HepG2 (cell line): ENCODE measurements around the gene EXOSC9. TPM values are rescaled to one million over a fixed set of nuclear protein-coding genes. Genes with fewer than 3 reads are reported as not detected.

ENCODE experiments used
- ATAC-seq: fragments of 200-7000 bp; cut with Tn5 transposase; 3 replicates; pipeline ENCODE4 v1.9.1; 2020; ENCODE audit warnings: mild to moderate bottlenecking, moderate library complexity
- BruUV-seq: library from RNA; stranded (reverse); fragments of 400-500 nt; replicated peaks from 2 replicates; lab custom pipeline; 2021; lab: Mats Ljungman, UMichigan
- CTCF ChIA-PET: fragments of 300-600 bp; formaldehyde crosslinking; extraction: SDS; loops from one replicate; lab custom pipeline; 2021; ENCODE audit warnings: low total read pairs, inconsistent platforms, low intra/inter-chr PET ratio; lab: Yijun Ruan, JAX
- POLR2A ChIA-PET: fragments of 350-600 bp; sonication (Branson Sonifier 250); formaldehyde crosslinking; loops from one replicate; lab custom pipeline; 2020; ENCODE audit warnings: antibody characterized with exemption, inconsistent platforms; lab: Yijun Ruan, JAX
- DNase-seq: peaks from one replicate; pipeline ENCODE4 v3.0.0-alpha.2; 2015; ENCODE audit warnings: low spot score
- FAIRE-seq: peaks from 3 replicates; lab custom pipeline; 2011; peaks lifted over from hg19 to GRCh38; lab: Jason Lieb, UNC
- H2AFZ ChIP-seq: one replicate; pipeline ENCODE4 v1.6.1; 2011; ENCODE audit warnings: low read length, inconsistent platforms
- H3K27ac ChIP-seq: fragments of 300-600 bp; 3 replicates; pipeline ENCODE4 v1.8.0; 2011; ENCODE audit warnings: mixed run types, mild to moderate bottlenecking, mixed read lengths, low read length, inconsistent platforms; ENCODE audit not compliant: insufficient read depth; ENCODE audit errors: extremely low read length
- H3K27me3 ChIP-seq, 2 experiments: fragments of 200-600 bp in 1 of 2; 2 replicates in 1 of 2; 3 replicates in 1 of 2; pipeline versions ENCODE4 v1.6.0 to v1.8.0; 2011; ENCODE audit warnings: low read length in 2 of 2, mild to moderate bottlenecking in 2 of 2, moderate library complexity in 2 of 2, inconsistent platforms in 1 of 2; ENCODE audit not compliant: insufficient read depth in 2 of 2, control insufficient read depth in 1 of 2
- H3K36me3 ChIP-seq, 2 experiments: fragments of 200-600 bp in 1 of 2; replicated peaks in 1 of 2; 2 replicates in 1 of 2; 3 replicates in 1 of 2; pipeline versions ENCODE4 v1.5.1 to v1.8.0; 2011; ENCODE audit warnings: low read length in 2 of 2, inconsistent platforms in 1 of 2; ENCODE audit not compliant: insufficient read depth in 2 of 2, control insufficient read depth in 1 of 2
- H3K4me1 ChIP-seq: 2 replicates; pipeline ENCODE4 v1.5.1; 2012; ENCODE audit warnings: low read length, inconsistent platforms; ENCODE audit not compliant: insufficient read depth
- H3K4me2 ChIP-seq: 2 replicates; pipeline ENCODE4 v1.6.0; 2011; ENCODE audit warnings: low read depth, low read length, inconsistent platforms
- H3K4me3 ChIP-seq, 3 experiments: fragments of 200-600 bp in 1 of 3; sonication (generic), shearing (Covaris generic) in 1 of 3; replicated peaks in 1 of 3; 2 replicates each; pipeline ENCODE4 v1.5.1; 2011 to 2016; ENCODE audit warnings: low read length in 3 of 3, inconsistent platforms in 2 of 3, low read depth in 2 of 3, mild to moderate bottlenecking in 2 of 3, control low read depth in 1 of 3, mixed read lengths in 1 of 3; ENCODE audit not compliant: insufficient read depth in 1 of 3
- H3K79me2 ChIP-seq: one replicate; pipeline ENCODE4 v1.6.1; 2011; ENCODE audit warnings: low read length, inconsistent platforms; ENCODE audit not compliant: insufficient read depth
- H3K9ac ChIP-seq: 2 replicates; pipeline ENCODE4 v1.6.0; 2011; ENCODE audit warnings: mild to moderate bottlenecking, low read depth, low read length, inconsistent platforms; ENCODE audit not compliant: insufficient read depth
- H3K9me3 ChIP-seq: 2 replicates; pipeline ENCODE4 v1.5.1; 2012; ENCODE audit warnings: mild to moderate bottlenecking, low read length
- H4K20me1 ChIP-seq: 2 replicates; pipeline ENCODE4 v1.6.0; 2011; ENCODE audit warnings: inconsistent platforms, mild to moderate bottlenecking, low read length, moderate library complexity; ENCODE audit not compliant: insufficient read depth
- ATAD3A ChIP-seq: sonication (generic); formaldehyde crosslinking; IDR thresholded peaks from 2 replicates; pipeline ENCODE4 v1.4.0; 2020; ENCODE audit warnings: missing genetic modification reagents
- CCAR2 ChIP-seq: fragments of 200-400 bp; formaldehyde crosslinking; optimal IDR thresholded peaks from 2 replicates; pipeline ENCODE3; 2018; ENCODE audit warnings: low read depth, mild to moderate bottlenecking, low read length, moderate library complexity
- DNMT1 ChIP-seq: sonication (generic); formaldehyde crosslinking; IDR thresholded peaks from 2 replicates; pipeline ENCODE4 v1.5.1; 2020; ENCODE audit warnings: mild to moderate bottlenecking, missing genetic modification reagents
- EHMT2 ChIP-seq: fragments of 200-600 bp; sonication (generic); IDR thresholded peaks from 2 replicates; pipeline ENCODE4 v1.7.0; 2017; ENCODE audit warnings: antibody characterized with exemption, low read depth, low read length, borderline replicate concordance
- KDM2A ChIP-seq: sonication (generic); formaldehyde crosslinking; IDR thresholded peaks from 2 replicates; pipeline ENCODE4 v1.4.0; 2020; ENCODE audit warnings: low read depth, missing genetic modification reagents, borderline replicate concordance
- MAFK ChIP-seq, 2 experiments: IDR thresholded peaks in 1 of 2; conservative IDR thresholded peaks in 1 of 2; 2 replicates each; pipeline ENCODE4 v1.6.1; 2011; ENCODE audit warnings: improper control_type of control experiment in 2 of 2, low read length in 2 of 2
- MIXL1 ChIP-seq: IDR thresholded peaks from 2 replicates; pipeline ENCODE4 v1.6.1; 2016
- NR1H2 ChIP-seq: sonication (generic); formaldehyde crosslinking; IDR thresholded peaks from 2 replicates; pipeline ENCODE4 v1.8.1; 2022; ENCODE audit warnings: low read depth, missing genetic modification reagents, borderline replicate concordance
- NR3C1 ChIP-seq: sonication (generic); formaldehyde crosslinking; IDR thresholded peaks from 2 replicates; pipeline ENCODE4 v1.4.0; 2020; ENCODE audit warnings: missing genetic modification reagents
- ONECUT2 ChIP-seq: sonication (generic); formaldehyde crosslinking; IDR thresholded peaks from 2 replicates; pipeline ENCODE4 v1.4.0; 2020; ENCODE audit warnings: missing genetic modification reagents
- PHF21A ChIP-seq: sonication (generic); formaldehyde crosslinking; IDR thresholded peaks from 2 replicates; pipeline ENCODE4 v1.5.0; 2020; ENCODE audit warnings: mild to moderate bottlenecking, missing genetic modification reagents
- POLR2AphosphoS5 ChIP-seq: IDR thresholded peaks from 2 replicates; pipeline ENCODE4 v1.6.1; 2012; ENCODE audit warnings: low read depth, low read length
- RNF2 ChIP-seq: fragments of 450-650 bp; conservative IDR thresholded peaks from 2 replicates; pipeline ENCODE4 v1.6.1; 2016; ENCODE audit warnings: low read depth
- SAP130 ChIP-seq: IDR thresholded peaks from 2 replicates; pipeline ENCODE4 v1.6.1; 2016; ENCODE audit warnings: low read depth
- SMYD3 ChIP-seq: sonication (generic); formaldehyde crosslinking; IDR thresholded peaks from 2 replicates; pipeline ENCODE4 v1.8.1; 2023; ENCODE audit warnings: mild to moderate bottlenecking, missing genetic modification reagents
- ZNF20 ChIP-seq: sonication (generic); formaldehyde crosslinking; IDR thresholded peaks from 2 replicates; pipeline ENCODE4 v1.4.0; 2020; ENCODE audit warnings: mild to moderate bottlenecking, moderate library complexity, missing genetic modification reagents
- ZNF234 ChIP-seq: sonication (generic); formaldehyde crosslinking; conservative IDR thresholded peaks from 2 replicates; pipeline ENCODE4 v1.5.1; 2020; ENCODE audit warnings: mild to moderate bottlenecking, missing genetic modification reagents
- ZNF484 ChIP-seq: sonication (generic); formaldehyde crosslinking; IDR thresholded peaks from 2 replicates; pipeline ENCODE4 v1.5.1; 2020; ENCODE audit warnings: mild to moderate bottlenecking, low read depth, missing genetic modification reagents, borderline replicate concordance
- ZNF577 ChIP-seq: sonication (generic); formaldehyde crosslinking; IDR thresholded peaks from 2 replicates; pipeline ENCODE4 v1.4.0; 2020; ENCODE audit warnings: mild to moderate bottlenecking, low read depth, missing genetic modification reagents, borderline replicate concordance
- ZNF615 ChIP-seq: sonication (generic); formaldehyde crosslinking; IDR thresholded peaks from 2 replicates; pipeline ENCODE4 v1.5.0; 2020; ENCODE audit warnings: mild to moderate bottlenecking, missing genetic modification reagents, borderline replicate concordance
- ZNF850 ChIP-seq: sonication (generic); formaldehyde crosslinking; conservative IDR thresholded peaks from 2 replicates; pipeline ENCODE4 v1.9.0; 2021; ENCODE audit warnings: mild to moderate bottlenecking, missing genetic modification reagents
- WGBS: methylation state at CpG from one replicate; pipeline ENCODE4 v1.1.6; 2017; ENCODE audit warnings: low lambda C conversion rate; 5-methylcytosine and 5-hydroxymethylcytosine counted together
- in situ Hi-C: cut with HindIII; loops from 2 replicates; pipeline ENCODE4 v1.10.0; 2017; ENCODE audit warnings: low pct_unique_long_range_greater_than_20kb; ENCODE audit not compliant: extremely low pct_ligation_motif_present
- intact Hi-C: fragments of 100-400 bp; cut with micrococcal nuclease; formaldehyde crosslinking; loops from one replicate; pipeline ENCODE4 v1.10.0; 2022; ENCODE audit not compliant: unreplicated experiment
- polyA plus RNA-seq, 8 experiments: library from polyadenylated mRNA; depleted of rRNA in 3 of 8; stranded (reverse) in 7 of 8; unstranded in 1 of 8; fragments of >200 nt; fragmentation: Illumina TruSeq in 4 of 8; extraction: Trizol in 4 of 8; gene quantifications; 2 replicates each; pipeline versions ENCODE4 v1.2.1 to v1.2.3, GENCODE V29; 2011 to 2016; ENCODE audit warnings: low read depth in 4 of 8, missing spikeins in 1 of 8, mixed read lengths in 1 of 8; ENCODE audit not compliant: insufficient read depth in 1 of 8
- total RNA-seq, 5 experiments: library from RNA; depleted of rRNA; stranded (reverse); fragments of >200 nt; fragmentation: Illumina TruSeq; extraction: Trizol; gene quantifications; 2 replicates each; pipeline ENCODE4 v1.2.3, GENCODE V29; 2016; ENCODE audit warnings: low read depth in 1 of 5
- TF ChIP-seq, protein P1 (sequence below): IDR thresholded peaks from 2 replicates; pipeline ENCODE4 v1.6.1; 2016; ENCODE audit warnings: low read depth, missing genetic modification reagents, missing compliant biosample characterization

Gene EXOSC9
- total and polyA plus RNA-seq, 2 of the 13 experiments (the other 11 are each of a cell fraction or from before 2014, with no cell fraction given), result 26.0 to 48.0 TPM

DNA sequence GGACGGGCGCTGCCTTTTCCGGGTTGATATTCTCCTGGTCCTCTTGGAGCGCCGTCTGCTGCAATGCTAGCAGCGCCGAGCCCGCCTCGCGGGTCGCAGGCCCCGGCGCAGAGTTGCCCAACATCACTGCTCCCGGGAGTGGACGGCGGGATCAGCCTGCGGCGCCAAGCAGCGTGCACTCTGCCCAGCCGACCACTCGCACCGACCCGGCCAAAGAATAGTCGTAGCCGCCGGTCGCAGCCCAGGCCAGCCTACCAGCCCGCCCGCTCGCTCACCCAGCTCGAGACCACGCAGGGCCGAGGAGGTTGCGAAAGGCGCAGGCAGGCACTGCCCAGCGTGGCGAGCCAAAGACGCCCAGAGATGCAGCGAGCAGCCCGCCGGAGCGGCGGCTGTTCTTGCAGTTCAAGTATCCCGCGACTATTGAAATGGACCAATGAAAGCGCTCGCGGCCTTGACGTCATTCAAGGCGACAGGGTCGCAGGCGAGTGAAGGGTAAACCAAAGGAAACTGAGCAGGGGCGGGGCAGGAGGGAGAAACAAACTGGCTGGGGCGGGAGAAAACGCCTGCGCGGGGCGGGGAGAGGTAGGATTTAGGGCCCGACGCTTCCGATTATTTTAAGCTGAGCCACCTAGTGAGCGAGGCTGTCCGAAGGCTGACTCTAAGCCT lies 22.5 kb downstream of the EXOSC9 start, which contains the start of gene CCNA2:
Gene CCNA2 (minus strand): TSS at position 379 of the 666 bp plus-strand sequence. CDS start 255 bp downstream, at position 124.
- FAIRE-seq (peak; percentile 60), ATAC-seq (peak; percentile 92), DNase-seq (peak; percentile 95)
- Histone ChIP-seq H3K4me3 (peak within 1 kb of the TSS; percentile 79 to 99 (median 90)), H3K9me3 (no peaks in the 10 kb centered on the region), H3K27ac (peak within 1 kb of the TSS; percentile 87), H3K4me2 (peak within 1 kb of the TSS; percentile 78), H2AFZ (peak within 1 kb of the TSS; percentile 78), H3K4me1 (peaks cover 27% of the 10 kb centered on the region), H3K36me3 (peaks cover 2 to 22% of the 10 kb centered on the region in 2 experiments), H4K20me1 (no peaks in the 10 kb centered on the region), H3K79me2 (peaks cover 31% of the 10 kb centered on the region), H3K9ac (peak within 1 kb of the TSS; percentile 80), H3K27me3 (no peaks in the 10 kb centered on the region; a peak in 1 of 5 replicates)
- in situ Hi-C loops, result no loop called here
- CTCF ChIA-PET, result no interaction called here
- no TSS peak for BruUV-seq
- WGBS, result under 1% methylated on average over 29 of the region's 63 CpGs
- POLR2A ChIA-PET, result interaction anchor here (0.8 to 2.0 kb wide), 3 partner anchors 23 to 127 kb away, joined by 4 to 14 read pairs (median 5); partner anchors contain the start of genes ANXA5, BBS7 and EXOSC9
- intact Hi-C loops, result loop anchor here (1.0 to 5.0 kb wide), 5 partner anchors 22 to 1099 kb away; partner anchors contain the start of genes BBS7, BLTP1, EXOSC9 and NUDT6
- no peak for TF ChIP-seq CCAR2
- TF ChIP-seq ZNF20, result no peak
- TF ChIP-seq, protein P1, sequence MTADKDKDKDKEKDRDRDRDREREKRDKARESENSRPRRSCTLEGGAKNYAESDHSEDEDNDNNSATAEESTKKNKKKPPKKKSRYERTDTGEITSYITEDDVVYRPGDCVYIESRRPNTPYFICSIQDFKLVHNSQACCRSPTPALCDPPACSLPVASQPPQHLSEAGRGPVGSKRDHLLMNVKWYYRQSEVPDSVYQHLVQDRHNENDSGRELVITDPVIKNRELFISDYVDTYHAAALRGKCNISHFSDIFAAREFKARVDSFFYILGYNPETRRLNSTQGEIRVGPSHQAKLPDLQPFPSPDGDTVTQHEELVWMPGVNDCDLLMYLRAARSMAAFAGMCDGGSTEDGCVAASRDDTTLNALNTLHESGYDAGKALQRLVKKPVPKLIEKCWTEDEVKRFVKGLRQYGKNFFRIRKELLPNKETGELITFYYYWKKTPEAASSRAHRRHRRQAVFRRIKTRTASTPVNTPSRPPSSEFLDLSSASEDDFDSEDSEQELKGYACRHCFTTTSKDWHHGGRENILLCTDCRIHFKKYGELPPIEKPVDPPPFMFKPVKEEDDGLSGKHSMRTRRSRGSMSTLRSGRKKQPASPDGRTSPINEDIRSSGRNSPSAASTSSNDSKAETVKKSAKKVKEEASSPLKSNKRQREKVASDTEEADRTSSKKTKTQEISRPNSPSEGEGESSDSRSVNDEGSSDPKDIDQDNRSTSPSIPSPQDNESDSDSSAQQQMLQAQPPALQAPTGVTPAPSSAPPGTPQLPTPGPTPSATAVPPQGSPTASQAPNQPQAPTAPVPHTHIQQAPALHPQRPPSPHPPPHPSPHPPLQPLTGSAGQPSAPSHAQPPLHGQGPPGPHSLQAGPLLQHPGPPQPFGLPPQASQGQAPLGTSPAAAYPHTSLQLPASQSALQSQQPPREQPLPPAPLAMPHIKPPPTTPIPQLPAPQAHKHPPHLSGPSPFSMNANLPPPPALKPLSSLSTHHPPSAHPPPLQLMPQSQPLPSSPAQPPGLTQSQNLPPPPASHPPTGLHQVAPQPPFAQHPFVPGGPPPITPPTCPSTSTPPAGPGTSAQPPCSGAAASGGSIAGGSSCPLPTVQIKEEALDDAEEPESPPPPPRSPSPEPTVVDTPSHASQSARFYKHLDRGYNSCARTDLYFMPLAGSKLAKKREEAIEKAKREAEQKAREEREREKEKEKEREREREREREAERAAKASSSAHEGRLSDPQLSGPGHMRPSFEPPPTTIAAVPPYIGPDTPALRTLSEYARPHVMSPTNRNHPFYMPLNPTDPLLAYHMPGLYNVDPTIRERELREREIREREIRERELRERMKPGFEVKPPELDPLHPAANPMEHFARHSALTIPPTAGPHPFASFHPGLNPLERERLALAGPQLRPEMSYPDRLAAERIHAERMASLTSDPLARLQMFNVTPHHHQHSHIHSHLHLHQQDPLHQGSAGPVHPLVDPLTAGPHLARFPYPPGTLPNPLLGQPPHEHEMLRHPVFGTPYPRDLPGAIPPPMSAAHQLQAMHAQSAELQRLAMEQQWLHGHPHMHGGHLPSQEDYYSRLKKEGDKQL (CRISPR knock-in tag), result no peak
- no peak for TF ChIP-seq DNMT1 (CRISPR knock-in tag)
- peak; percentile 100 for TF ChIP-seq SAP130 (CRISPR knock-in tag)
- no peak for TF ChIP-seq NR1H2
- TF ChIP-seq ZNF615 (CRISPR knock-in tag), result no peak
- TF ChIP-seq ZNF484 (CRISPR knock-in tag), result no peak
- TF ChIP-seq EHMT2, result no peak
- TF ChIP-seq ZNF577 (CRISPR knock-in tag), result no peak
- TF ChIP-seq SMYD3 (CRISPR knock-in tag), result no peak
- TF ChIP-seq MAFK (conservative IDR thresholded peaks at IDR 0.05 in 1 of 2, IDR thresholded peaks at IDR 0.05 in 1 of 2; ENCODE audit: low read length in 2 of 2), result no peak
- no peak for TF ChIP-seq ATAD3A (CRISPR knock-in tag)
- no peak for TF ChIP-seq ONECUT2 (CRISPR knock-in tag)
- TF ChIP-seq ZNF234 (CRISPR knock-in tag), result no peak
- no peak for TF ChIP-seq RNF2
- TF ChIP-seq MIXL1 (CRISPR knock-in tag), result no peak
- TF ChIP-seq KDM2A (CRISPR knock-in tag), result peak; percentile 97
- peak; percentile 81 for TF ChIP-seq POLR2AphosphoS5
- peak; percentile 86 for TF ChIP-seq PHF21A (CRISPR knock-in tag)
- no peak for TF ChIP-seq ZNF850 (CRISPR knock-in tag)
- no peak for TF ChIP-seq NR3C1 (CRISPR knock-in tag)
